HPDE6-E6E7 (cell line): ENCODE measurements around the gene PLXNC1.
A peak's percentile ranks its signal among the peaks of the same experiment; 100 is the strongest.

Source experiments
- DNase-seq: peaks from one replicate; pipeline ENCODE4 v3.0.0; 2011; ENCODE audit warnings: missing footprints; ENCODE audit errors: extremely low spot score

Gene PLXNC1

GRCh38 chr12:94239332-94239993 lies 91.1 kb downstream of the PLXNC1 start:
- DNase-seq: no peak

GRCh38 chr12:94240171-94240570 lies 91.8 kb downstream of the PLXNC1 start:
- DNase-seq: no peak

- DNase-seq: no peak
Measured at GRCh38 chr12:94242901-94243300, 94.5 kb downstream of the PLXNC1 start.

GRCh38 chr12:94244165-94245133 lies 96.1 kb downstream of the PLXNC1 start:
- no peak for DNase-seq

GRCh38 chr12:94245631-94246383 lies 97.4 kb downstream of the PLXNC1 start:
- no peak for DNase-seq

GRCh38 chr12:94247246-94247645 lies 98.9 kb downstream of the PLXNC1 start:
- no peak for DNase-seq

GRCh38 chr12:94248582-94248981 lies 100.2 kb downstream of the PLXNC1 start:
- no peak for DNase-seq

- DNase-seq: no peak
Measured at GRCh38 chr12:94250130-94250529, 101.8 kb downstream of the PLXNC1 start.

GRCh38 chr12:94254270-94254669 lies 105.9 kb downstream of the PLXNC1 start:
- no peak for DNase-seq

GRCh38 chr12:94255006-94255405 lies 106.6 kb downstream of the PLXNC1 start:
- DNase-seq: no peak

GRCh38 chr12:94255428-94255827 lies 107.1 kb downstream of the PLXNC1 start:
- no peak for DNase-seq

GRCh38 chr12:94258593-94258992 lies 110.2 kb downstream of the PLXNC1 start:
- DNase-seq: no peak

GRCh38 chr12:94260017-94260416 lies 111.6 kb downstream of the PLXNC1 start:
- DNase-seq: no peak

GRCh38 chr12:94260717-94261116 lies 112.3 kb downstream of the PLXNC1 start:
- DNase-seq: no peak

GRCh38 chr12:94261119-94261518 lies 112.7 kb downstream of the PLXNC1 start:
- no peak for DNase-seq

- DNase-seq: no peak
Measured at GRCh38 chr12:94261786-94262185, 113.4 kb downstream of the PLXNC1 start.

GRCh38 chr12:94262228-94263010 lies 114.0 kb downstream of the PLXNC1 start:
- DNase-seq: peak; percentile 70

- no peak for DNase-seq
Measured at GRCh38 chr12:94263011-94263811, 114.8 kb downstream of the PLXNC1 start.

- DNase-seq: no peak
Measured at GRCh38 chr12:94263905-94264561, 115.7 kb downstream of the PLXNC1 start.
